Psoas muscle (tissue), 8 donors: ENCODE results near the gene SLC4A5. TPM values are rescaled to one million over a fixed set of nuclear protein-coding genes. Genes with fewer than 3 reads are reported as not detected.

Source experiments
- ATAC-seq, 4 donors: fragments of 200-7000 bp; cut with Tn5 transposase; one replicate each; pipeline ENCODE4 v1.9.1; 2020; ENCODE audit warnings: moderate library complexity in 3 of 4, mild to moderate bottlenecking in 2 of 4
- DNase-seq, 2 donors: peaks; one replicate each; pipeline ENCODE4 v3.0.0-alpha.2; 2020
- H3K27ac ChIP-seq: fragments of 200-600 bp; one replicate; pipeline ENCODE4 v1.8.0; 2022
- H3K27me3 ChIP-seq, 3 donors: fragments of 200-600 bp in 1 of 3; one replicate each; pipeline versions ENCODE4 v1.6.1 to v1.8.0; 2013 to 2022; ENCODE audit warnings: low read length in 2 of 3, mild to moderate bottlenecking in 2 of 3, moderate library complexity in 1 of 3; ENCODE audit not compliant: insufficient read depth in 3 of 3
- H3K36me3 ChIP-seq, 2 donors: fragments of 200-600 bp in 1 of 2; one replicate each; pipeline versions ENCODE4 v1.6.1 to v1.8.0; 2013 to 2022; ENCODE audit warnings: low read depth in 1 of 2, mild to moderate bottlenecking in 1 of 2, moderate library complexity in 1 of 2; ENCODE audit not compliant: insufficient read depth in 1 of 2
- H3K4me1 ChIP-seq: fragments of 200-600 bp; one replicate; pipeline ENCODE4 v1.8.0; 2022
- H3K4me3 ChIP-seq: fragments of 200-600 bp; one replicate; pipeline ENCODE4 v1.8.0; 2022; ENCODE audit warnings: mild to moderate bottlenecking
- H3K9me3 ChIP-seq: fragments of 200-600 bp; one replicate; pipeline ENCODE4 v1.8.0; 2022
- WGBS, 3 donors: extraction: QIAGEN DNeasy Blood & Tissue Kit; methylation state at CpG; one replicate each; pipeline versions ENCODE4 v1.1.6 to v1.1.7; 2013; 5-methylcytosine and 5-hydroxymethylcytosine counted together
- intact Hi-C, 2 donors: fragments of 100-400 bp; cut with DNase I; formaldehyde crosslinking; loops; one replicate each; pipeline versions ENCODE4 v1.11.0 to v1.14.2; 2022
- polyA plus RNA-seq, 3 donors: library from polyadenylated mRNA; stranded (reverse); fragments of 200-250 nt; gene quantifications; one replicate each; pipeline ENCODE4 v1.2.3, GENCODE V29; 2013
- total RNA-seq, 4 donors: library from RNA; stranded (reverse); fragmentation: NEBNext Ultra II Directional in 2 of 4; extraction: Animal tissue kit (Norgen Biotek cat#: 25700) in 2 of 4; gene quantifications; one replicate each; pipeline versions ENCODE4 v1.2.1 to v1.2.4, GENCODE V29; 2021 to 2023
- TF ChIP-seq, protein P1 (sequence below): fragments of 200-600 bp; IDR thresholded peaks from one replicate; pipeline ENCODE4 v1.8.0; 2022; ENCODE audit warnings: antibody characterized with exemption
- donor health status: healthy with polysubstance abuse.
- donor health status: DM: no; HTN: no; CAD: no; lungs with moderate emphysema.
- donor health status: Bipolar disorder and iron deficiency.
- donor health status: healthy.
- donor health status: DM: yes; HTN: yes; CAD: no.
- donor health status: DM: no; HTN: no; CAD: no.
- donor health status: DM: no; HTN: no; CAD: no.
- donor health status: DM: yes; HTN: yes; CAD: no.

The SLC4A5 gene
- total and polyA plus RNA-seq, 7 donors: 0.27 to 5.7 (median 0.57) TPM

DNA sequence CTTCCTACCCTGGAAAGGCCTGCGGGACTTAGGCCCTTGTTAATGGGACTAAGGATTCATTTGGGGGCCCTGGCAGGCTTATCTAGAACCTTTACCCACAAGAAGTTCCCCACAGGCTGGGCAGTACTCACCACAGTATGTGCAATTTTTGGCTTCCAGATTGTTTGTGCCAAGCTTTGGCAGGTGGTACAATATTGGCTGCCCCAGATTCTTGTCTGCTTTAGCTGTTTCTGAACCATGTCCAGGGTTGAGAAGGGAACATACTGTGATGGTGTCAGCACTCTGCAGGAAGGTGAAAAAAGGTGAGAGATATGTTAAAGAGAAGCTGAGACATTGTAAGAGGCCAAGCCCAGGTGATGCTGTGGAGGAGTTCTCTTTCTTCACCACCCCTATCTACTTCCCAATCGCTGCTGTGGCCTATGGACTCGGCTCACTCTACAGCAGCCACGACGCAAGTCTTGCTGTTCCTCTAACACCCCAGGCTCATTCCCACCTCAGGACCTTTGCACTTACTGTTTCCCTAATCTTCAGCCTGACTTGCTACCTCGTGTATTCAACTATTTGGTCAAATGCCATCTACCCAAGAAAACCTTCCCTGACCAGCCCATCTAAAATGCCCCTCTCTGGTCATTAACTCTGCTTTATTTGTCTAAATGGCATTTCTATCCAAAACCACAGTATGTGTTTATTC is 9.2 kb downstream of the SLC4A5 start:
- Histone ChIP-seq H3K4me1 (no peaks in the 10 kb centered on the region), H3K27ac (no peak overlapping the region), H3K36me3 (peaks cover 3 to 12% of the 10 kb centered on the region in 2 donors), H3K9me3 (no peaks in the 10 kb centered on the region), H3K4me3 (no peak overlapping the region), H3K27me3 (no peaks in the 10 kb centered on the region)
- DNase-seq (no peak), ATAC-seq (no peak)
- TF ChIP-seq, protein P1, sequence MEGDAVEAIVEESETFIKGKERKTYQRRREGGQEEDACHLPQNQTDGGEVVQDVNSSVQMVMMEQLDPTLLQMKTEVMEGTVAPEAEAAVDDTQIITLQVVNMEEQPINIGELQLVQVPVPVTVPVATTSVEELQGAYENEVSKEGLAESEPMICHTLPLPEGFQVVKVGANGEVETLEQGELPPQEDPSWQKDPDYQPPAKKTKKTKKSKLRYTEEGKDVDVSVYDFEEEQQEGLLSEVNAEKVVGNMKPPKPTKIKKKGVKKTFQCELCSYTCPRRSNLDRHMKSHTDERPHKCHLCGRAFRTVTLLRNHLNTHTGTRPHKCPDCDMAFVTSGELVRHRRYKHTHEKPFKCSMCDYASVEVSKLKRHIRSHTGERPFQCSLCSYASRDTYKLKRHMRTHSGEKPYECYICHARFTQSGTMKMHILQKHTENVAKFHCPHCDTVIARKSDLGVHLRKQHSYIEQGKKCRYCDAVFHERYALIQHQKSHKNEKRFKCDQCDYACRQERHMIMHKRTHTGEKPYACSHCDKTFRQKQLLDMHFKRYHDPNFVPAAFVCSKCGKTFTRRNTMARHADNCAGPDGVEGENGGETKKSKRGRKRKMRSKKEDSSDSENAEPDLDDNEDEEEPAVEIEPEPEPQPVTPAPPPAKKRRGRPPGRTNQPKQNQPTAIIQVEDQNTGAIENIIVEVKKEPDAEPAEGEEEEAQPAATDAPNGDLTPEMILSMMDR: no peak
- intact Hi-C loops: loop anchor here (2.0 to 10.0 kb wide), 2 partner anchors 83 to 509 kb away; partner anchors contain the start of gene STAMBP (in 1 of the 2)
- WGBS, 3 donors: 92 to 93% (median 93%) methylated on average over 6 of the region's 6 CpGs

GRCh38 chr2:74333175-74333574 is 10.0 kb downstream of the SLC4A5 start:
- H3K27me3 ChIP-seq: no peaks in the 10 kb centered on the region
- intact Hi-C loops: loop anchor here (2.0 to 10.0 kb wide), 2 partner anchors 82 to 508 kb away; partner anchors contain the start of gene STAMBP (in 1 of the 2)

GRCh38 chr2:74332550-74333174 is 10.6 kb downstream of the SLC4A5 start:
- DNase-seq (no peak), ATAC-seq (peak in 1 of 4 donors; percentile 28)
- Histone ChIP-seq H3K36me3 (peaks cover 3 to 13% of the 10 kb centered on the region in 2 donors), H3K9me3 (no peaks in the 10 kb centered on the region), H3K27ac (no peak overlapping the region), H3K27me3 (no peaks in the 10 kb centered on the region), H3K4me3 (no peak overlapping the region), H3K4me1 (no peaks in the 10 kb centered on the region)
- 69 to 78% (median 77%) methylated on average over 3 of the region's 3 CpGs for WGBS, 3 donors
- intact Hi-C loops: loop anchor here (2.0 to 10.0 kb wide), 2 partner anchors 82 to 508 kb away; partner anchors contain the start of gene STAMBP (in 1 of the 2)
- TF ChIP-seq, protein P1: no peak

More at GRCh38 chr2:74333175-74333574, 10.0 kb downstream of the SLC4A5 start:
- no peak for ATAC-seq
- Histone ChIP-seq H3K9me3 (no peaks in the 10 kb centered on the region), H3K27ac (no peak overlapping the region), H3K36me3 (peaks cover 3 to 15% of the 10 kb centered on the region in 2 donors), H3K4me3 (no peak overlapping the region), H3K4me1 (no peaks in the 10 kb centered on the region)
- 58 to 80% (median 72%) methylated on average over 3 of the region's 3 CpGs for WGBS, 3 donors
- DNase-seq: no peak
- TF ChIP-seq, protein P1: no peak

GRCh38 chr2:74328573-74328972 is 14.6 kb downstream of the SLC4A5 start:
- Histone ChIP-seq H3K27me3 (no peaks in the 10 kb centered on the region), H3K9me3 (no peaks in the 10 kb centered on the region), H3K4me1 (no peaks in the 10 kb centered on the region), H3K4me3 (no peak overlapping the region), H3K36me3 (peaks cover 3 to 13% of the 10 kb centered on the region in 2 donors), H3K27ac (no peak overlapping the region)
- intact Hi-C loops: no loop called here
- no peak for ATAC-seq
- 72 to 89% (median 78%) methylated on average over 2 of the region's 2 CpGs for WGBS, 3 donors
- TF ChIP-seq, protein P1: no peak
- DNase-seq: no peak
